ENCODE results near the gene ZNF532.

GRCh38 chr18:58937887-58938267, 73.2 kb downstream of the ZNF532 start:
- TF ChIP-seq CTCF (IDR thresholded peaks at IDR 0.05) (no peak), EZH2 (IDR thresholded peaks at IDR 0.05) (no peak), EZH2phosphoT487 (IDR thresholded peaks at IDR 0.05) (no peak)
